Lower leg skin (tissue), 3 donors: ENCODE measurements around the gene KIF21B.

Experiments
- POLR2A ChIP-seq, 2 donors: fragments of 450-650 bp; IDR thresholded peaks; one replicate each; pipeline ENCODE4 v1.6.1; 2016 to 2017; ENCODE audit warnings: antibody characterized with exemption in 2 of 2, mild to moderate bottlenecking in 1 of 2, moderate library complexity in 1 of 2
- TF ChIP-seq, protein P1 (sequence below), 3 donors: fragments of 450-650 bp; IDR thresholded peaks; one replicate each; pipeline ENCODE4 v1.5.1; 2016; ENCODE audit warnings: antibody characterized with exemption in 3 of 3, mild to moderate bottlenecking in 3 of 3, moderate library complexity in 2 of 3

- TF ChIP-seq, protein P1, sequence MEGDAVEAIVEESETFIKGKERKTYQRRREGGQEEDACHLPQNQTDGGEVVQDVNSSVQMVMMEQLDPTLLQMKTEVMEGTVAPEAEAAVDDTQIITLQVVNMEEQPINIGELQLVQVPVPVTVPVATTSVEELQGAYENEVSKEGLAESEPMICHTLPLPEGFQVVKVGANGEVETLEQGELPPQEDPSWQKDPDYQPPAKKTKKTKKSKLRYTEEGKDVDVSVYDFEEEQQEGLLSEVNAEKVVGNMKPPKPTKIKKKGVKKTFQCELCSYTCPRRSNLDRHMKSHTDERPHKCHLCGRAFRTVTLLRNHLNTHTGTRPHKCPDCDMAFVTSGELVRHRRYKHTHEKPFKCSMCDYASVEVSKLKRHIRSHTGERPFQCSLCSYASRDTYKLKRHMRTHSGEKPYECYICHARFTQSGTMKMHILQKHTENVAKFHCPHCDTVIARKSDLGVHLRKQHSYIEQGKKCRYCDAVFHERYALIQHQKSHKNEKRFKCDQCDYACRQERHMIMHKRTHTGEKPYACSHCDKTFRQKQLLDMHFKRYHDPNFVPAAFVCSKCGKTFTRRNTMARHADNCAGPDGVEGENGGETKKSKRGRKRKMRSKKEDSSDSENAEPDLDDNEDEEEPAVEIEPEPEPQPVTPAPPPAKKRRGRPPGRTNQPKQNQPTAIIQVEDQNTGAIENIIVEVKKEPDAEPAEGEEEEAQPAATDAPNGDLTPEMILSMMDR (IDR thresholded peaks at IDR 0.05) = no peak
- no peak for TF ChIP-seq POLR2A (IDR thresholded peaks at IDR 0.05)
Measured at GRCh38 chr1:201042779-201043461, 19.4 kb upstream of the KIF21B start.
